IMR-90 (cell line): ENCODE results near the gene MCTP2. TPM values are rescaled to one million over a fixed set of nuclear protein-coding genes. Genes with fewer than 3 reads are reported as not detected.

Source experiments
- ATAC-seq: fragments of 200-7000 bp; cut with Tn5 transposase; 2 replicates; pipeline ENCODE4 v1.9.1; 2020; ENCODE audit warnings: low read depth, mild to moderate bottlenecking, moderate library complexity
- BruUV-seq: library from RNA; stranded (reverse); fragments of 400-500 nt; replicated peaks from 2 replicates; lab custom pipeline; 2021; lab: Mats Ljungman, UMichigan
- CTCF ChIA-PET: fragments of 300-600 bp; formaldehyde crosslinking; extraction: SDS; loops from one replicate; lab custom pipeline; 2021; ENCODE audit warnings: antibody characterized with exemption; lab: Yijun Ruan, JAX
- POLR2A ChIA-PET: fragments of 300-600 bp; sonication (Branson Sonifier 250); formaldehyde crosslinking; loops from one replicate; lab custom pipeline; 2022; ENCODE audit warnings: antibody characterized with exemption; ENCODE audit not compliant: unreplicated experiment; lab: Charles Lee
- DNase-seq: peaks from one replicate; pipeline ENCODE4 v3.0.0; 2013
- H2AFZ ChIP-seq: replicated peaks from 2 replicates; pipeline ENCODE3; 2013; ENCODE audit warnings: low read length, mild to moderate bottlenecking; ENCODE audit not compliant: poor library complexity
- H2AK5ac ChIP-seq: 2 replicates; pipeline ENCODE4 v1.6.1; 2013; ENCODE audit warnings: low read depth, low read length, inconsistent platforms
- H2AK9ac ChIP-seq: replicated peaks from 2 replicates; pipeline ENCODE3; 2013; ENCODE audit warnings: mild to moderate bottlenecking, low read depth, low read length, moderate library complexity; ENCODE audit not compliant: poor library complexity
- H2BK120ac ChIP-seq: 2 replicates; pipeline ENCODE4 v1.6.1; 2013; ENCODE audit warnings: low read depth, low read length, inconsistent platforms
- H2BK15ac ChIP-seq: 3 replicates; pipeline ENCODE4 v1.6.1; 2013; ENCODE audit warnings: low read depth, low read length, inconsistent platforms
- H2BK20ac ChIP-seq: 2 replicates; pipeline ENCODE4 v1.6.1; 2013; ENCODE audit warnings: low read depth, mild to moderate bottlenecking, inconsistent platforms, low read length, moderate library complexity
- H2BK5ac ChIP-seq: 2 replicates; pipeline ENCODE4 v1.6.1; 2013; ENCODE audit warnings: mild to moderate bottlenecking, low read depth, low read length, inconsistent platforms; ENCODE audit not compliant: poor library complexity, severe bottlenecking
- H3K14ac ChIP-seq: replicated peaks from 2 replicates; pipeline ENCODE4 v1.6.1; 2013; ENCODE audit warnings: low read depth, low read length, inconsistent platforms
- H3K18ac ChIP-seq: 2 replicates; pipeline ENCODE4 v1.6.1; 2013; ENCODE audit warnings: low read depth, low read length, control low read depth
- H3K23ac ChIP-seq: 2 replicates; pipeline ENCODE4 v1.6.1; 2013; ENCODE audit warnings: low read depth, low read length, inconsistent platforms
- H3K27ac ChIP-seq: 2 replicates; pipeline ENCODE4 v1.5.1; 2013; ENCODE audit warnings: mild to moderate bottlenecking, control low read depth, low read length; ENCODE audit not compliant: insufficient read depth
- H3K27me3 ChIP-seq: 2 replicates; pipeline ENCODE4 v1.6.1; 2013; ENCODE audit warnings: low read length; ENCODE audit not compliant: control insufficient read depth, insufficient read depth
- H3K36me3 ChIP-seq: 2 replicates; pipeline ENCODE4 v1.6.1; 2013; ENCODE audit warnings: low read length, mixed read lengths; ENCODE audit not compliant: control insufficient read depth, insufficient read depth
- H3K4ac ChIP-seq: 2 replicates; pipeline ENCODE4 v1.6.1; 2013; ENCODE audit warnings: low read depth, low read length, inconsistent platforms
- H3K4me1 ChIP-seq: 2 replicates; pipeline ENCODE4 v1.6.1; 2013; ENCODE audit warnings: low read length, mixed read lengths; ENCODE audit not compliant: control insufficient read depth, insufficient read depth
- H3K4me2 ChIP-seq: 2 replicates; pipeline ENCODE4 v1.6.1; 2013; ENCODE audit warnings: low read depth, mild to moderate bottlenecking, control low read depth, low read length, moderate library complexity
- H3K4me3 ChIP-seq: 2 replicates; pipeline ENCODE4 v1.5.1; 2013; ENCODE audit warnings: low read depth, mild to moderate bottlenecking, control low read depth, low read length, moderate library complexity; ENCODE audit not compliant: insufficient read depth
- H3K56ac ChIP-seq: 2 replicates; pipeline ENCODE4 v1.6.1; 2013; ENCODE audit warnings: low read length, inconsistent platforms; ENCODE audit not compliant: insufficient read depth; ENCODE audit errors: extremely low read depth
- H3K79me1 ChIP-seq, 2 experiments: 2 replicates each; pipeline ENCODE4 v1.6.1; 2013; ENCODE audit warnings: low read length in 2 of 2, inconsistent platforms in 1 of 2, low read depth in 1 of 2
- H3K9ac ChIP-seq: 2 replicates; pipeline ENCODE4 v1.6.1; 2013; ENCODE audit warnings: low read depth, low read length, control low read depth
- H3K9me1 ChIP-seq: 2 replicates; pipeline ENCODE4 v1.6.1; 2013; ENCODE audit warnings: low read length, inconsistent platforms; ENCODE audit not compliant: insufficient read depth
- H3K9me3 ChIP-seq: 2 replicates; pipeline ENCODE4 v1.6.1; 2013; ENCODE audit warnings: low read length; ENCODE audit not compliant: control insufficient read depth, insufficient read depth
- H4K20me1 ChIP-seq: 2 replicates; pipeline ENCODE4 v1.6.1; 2013; ENCODE audit warnings: low read length, inconsistent platforms; ENCODE audit not compliant: insufficient read depth
- H4K5ac ChIP-seq: 2 replicates; pipeline ENCODE4 v1.6.1; 2013; ENCODE audit warnings: mild to moderate bottlenecking, low read depth, low read length, control low read depth
- H4K8ac ChIP-seq, 2 experiments: 2 replicates each; pipeline ENCODE4 v1.6.1; 2013; ENCODE audit warnings: low read depth in 2 of 2, low read length in 2 of 2, control low read depth in 1 of 2, inconsistent platforms in 1 of 2
- H4K91ac ChIP-seq: 2 replicates; pipeline ENCODE4 v1.6.1; 2013; ENCODE audit warnings: low read depth, low read length, inconsistent platforms; ENCODE audit not compliant: insufficient read depth
- BHLHE40 ChIP-seq: fragments of 150-350 bp; IDR thresholded peaks from 2 replicates; pipeline ENCODE4 v1.6.1; 2016; ENCODE audit warnings: mild to moderate bottlenecking, low read depth, low read length
- CEBPB ChIP-seq: IDR thresholded peaks from 2 replicates; pipeline ENCODE4 v1.6.1; 2012; ENCODE audit warnings: low read depth, low read length, improper control_type of control experiment
- CHD1 ChIP-seq: IDR thresholded peaks from 2 replicates; pipeline ENCODE4 v1.6.1; 2012; ENCODE audit warnings: low read depth, low read length, improper control_type of control experiment
- CTCF ChIP-seq: conservative IDR thresholded peaks from 2 replicates; pipeline ENCODE4 v1.5.1; 2012; ENCODE audit warnings: mild to moderate bottlenecking, low read depth, low read length, improper control_type of control experiment
- FOS ChIP-seq: fragments of 150-350 bp; IDR thresholded peaks from 2 replicates; pipeline ENCODE4 v1.6.1; 2016; ENCODE audit warnings: low read depth, low read length
- MAZ ChIP-seq: IDR thresholded peaks from 2 replicates; pipeline ENCODE4 v1.6.1; 2012; ENCODE audit warnings: low read depth, mild to moderate bottlenecking, low read length, improper control_type of control experiment, moderate library complexity, borderline replicate concordance
- MXI1 ChIP-seq: IDR thresholded peaks from 2 replicates; pipeline ENCODE4 v1.6.1; 2012; ENCODE audit warnings: low read depth, mild to moderate bottlenecking, low read length, moderate library complexity, borderline replicate concordance
- NFE2L2 ChIP-seq: fragments of 150-350 bp; IDR thresholded peaks from 2 replicates; pipeline ENCODE4 v1.6.1; 2016; ENCODE audit warnings: low read depth, mild to moderate bottlenecking, low read length
- POLR2A ChIP-seq: IDR thresholded peaks from 2 replicates; pipeline ENCODE4 v1.6.1; 2012; ENCODE audit warnings: mild to moderate bottlenecking, low read depth, low read length
- RAD21 ChIP-seq: IDR thresholded peaks from 2 replicates; pipeline ENCODE4 v1.6.1; 2012; ENCODE audit warnings: low read length, improper control_type of control experiment
- RFX5 ChIP-seq: IDR thresholded peaks from 2 replicates; pipeline ENCODE4 v1.8.0; 2012; ENCODE audit warnings: low read depth, mild to moderate bottlenecking, low read length, moderate library complexity
- SMC3 ChIP-seq: fragments of 150-350 bp; IDR thresholded peaks from 2 replicates; pipeline ENCODE4 v1.6.1; 2016; ENCODE audit warnings: low read depth, mild to moderate bottlenecking, antibody characterized with exemption, low read length, moderate library complexity
- WGBS, 2 experiments: methylation state at CpG; one replicate each; pipeline versions ENCODE4 v1.1.5 to v1.1.7; 2013; ENCODE audit warnings: missing lambda C conversion rate in 2 of 2; ENCODE audit not compliant: insufficient read length in 1 of 2; ENCODE audit errors: extremely low coverage in 2 of 2; 5-methylcytosine and 5-hydroxymethylcytosine counted together
- dilution Hi-C: fragments of 300-500 bp; cut with HindIII; formaldehyde crosslinking; loops from one replicate; pipeline ENCODE4 v1.14.3; 2018; ENCODE audit warnings: low sequenced_read_pairs; ENCODE audit not compliant: unreplicated experiment
- in situ Hi-C: fragments of 300-500 bp; cut with MboI; formaldehyde crosslinking; loops from 3 replicates; pipeline ENCODE4 v1.14.3; 2019; ENCODE audit warnings: low sequenced_read_pairs, inconsistent platforms, mixed read lengths
- intact Hi-C: fragments of 100-400 bp; cut with micrococcal nuclease; formaldehyde crosslinking; loops from 2 replicates; pipeline ENCODE4 v1.10.0; 2022
- polyA plus RNA-seq, 3 experiments: library from polyadenylated mRNA; depleted of rRNA; stranded (reverse); fragments of >200 nt; gene quantifications; 2 replicates each; pipeline ENCODE4 v1.2.3, GENCODE V29; 2012; ENCODE audit warnings: low replicate concordance in 1 of 3
- total RNA-seq: library from RNA; depleted of rRNA; stranded (reverse); fragments of >200 nt; gene quantifications from 2 replicates; pipeline ENCODE4 v1.2.3, GENCODE V29; 2012
- TF ChIP-seq, protein P1 (sequence below): fragments of 150-350 bp; IDR thresholded peaks from 2 replicates; pipeline ENCODE4 v1.6.1; 2016; ENCODE audit warnings: low read depth, mild to moderate bottlenecking, low read length, moderate library complexity, borderline replicate concordance

Gene MCTP2
- total and polyA plus RNA-seq, 2 of the 4 experiments (the other 2 are of a cell fraction) = 5.1 to 9.9 TPM

DNA sequence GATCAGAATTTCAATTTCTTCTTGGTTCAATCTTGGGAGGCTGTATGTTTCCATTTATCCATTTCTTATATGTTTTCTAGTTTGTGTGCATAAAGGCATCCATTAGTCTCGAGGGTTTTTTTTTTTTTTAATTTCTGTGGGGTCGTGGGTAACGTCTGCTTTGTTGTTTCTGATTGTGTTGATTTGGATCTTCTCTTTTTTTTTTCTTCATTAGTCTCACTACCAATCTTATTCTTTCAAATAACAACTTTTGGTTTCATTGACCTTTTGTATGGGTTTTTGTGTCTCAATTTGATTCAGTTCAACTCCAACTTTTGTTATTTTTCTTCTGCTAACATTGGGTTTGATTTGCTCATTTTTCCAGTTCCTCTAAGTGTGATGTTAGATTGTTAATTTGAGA is 48.9 kb downstream of the MCTP2 start:
- H3K79me1 ChIP-seq = no peaks in the 10 kb centered on the region; a peak in 1 of 4 replicates
- no peak overlapping the region for H2AK9ac ChIP-seq
- CTCF ChIA-PET = no interaction called here
- in situ Hi-C loops (no loop called here), dilution Hi-C loops (no loop called here), intact Hi-C loops (no loop called here)
- H3K36me3 ChIP-seq = no peaks in the 10 kb centered on the region
- H3K27ac ChIP-seq = no peak overlapping the region
- TF ChIP-seq SMC3 (no peak), RAD21 (no peak), CHD1 (no peak), RFX5 (no peak), POLR2A (no peak), MXI1 (no peak), MAZ (no peak), NFE2L2 (no peak), FOS (no peak), CTCF (no peak), CEBPB (no peak), BHLHE40 (no peak)
- TF ChIP-seq, protein P1, sequence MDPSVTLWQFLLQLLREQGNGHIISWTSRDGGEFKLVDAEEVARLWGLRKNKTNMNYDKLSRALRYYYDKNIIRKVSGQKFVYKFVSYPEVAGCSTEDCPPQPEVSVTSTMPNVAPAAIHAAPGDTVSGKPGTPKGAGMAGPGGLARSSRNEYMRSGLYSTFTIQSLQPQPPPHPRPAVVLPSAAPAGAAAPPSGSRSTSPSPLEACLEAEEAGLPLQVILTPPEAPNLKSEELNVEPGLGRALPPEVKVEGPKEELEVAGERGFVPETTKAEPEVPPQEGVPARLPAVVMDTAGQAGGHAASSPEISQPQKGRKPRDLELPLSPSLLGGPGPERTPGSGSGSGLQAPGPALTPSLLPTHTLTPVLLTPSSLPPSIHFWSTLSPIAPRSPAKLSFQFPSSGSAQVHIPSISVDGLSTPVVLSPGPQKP = no peak
- no peak overlapping the region for H2BK20ac ChIP-seq
- no peak overlapping the region for H4K5ac ChIP-seq
- H3K14ac ChIP-seq = no peak overlapping the region
- no peaks in the 10 kb centered on the region for H4K20me1 ChIP-seq
- H2BK15ac ChIP-seq = no peak overlapping the region
- no peaks in the 10 kb centered on the region for H3K27me3 ChIP-seq
- H3K9ac ChIP-seq = no peak overlapping the region
- H3K4me2 ChIP-seq = no peak overlapping the region
- H3K9me3 ChIP-seq = no peaks in the 10 kb centered on the region
- H3K23ac ChIP-seq = no peak overlapping the region
- DNase-seq (no peak), ATAC-seq (no peak)
- POLR2A ChIA-PET = no interaction called here
- no peak overlapping the region for H3K4ac ChIP-seq
- H2BK120ac ChIP-seq = no peak overlapping the region
- BruUV-seq = no TSS peak
- H4K8ac ChIP-seq = no peak overlapping the region
- H3K4me3 ChIP-seq = no peak overlapping the region
- H2AFZ ChIP-seq = no peak overlapping the region
- no peak overlapping the region for H2AK5ac ChIP-seq
- no peak overlapping the region for H4K91ac ChIP-seq
- WGBS, 2 experiments = no CpG with 5 or more reads among the region's 3 CpGs
- no peaks in the 10 kb centered on the region for H3K4me1 ChIP-seq
- H3K56ac ChIP-seq = no peak overlapping the region
- H2BK5ac ChIP-seq = no peak overlapping the region
- H3K18ac ChIP-seq = no peak overlapping the region
- no peaks in the 10 kb centered on the region for H3K9me1 ChIP-seq
